HG03558 (cell line): Measurements from ENCODE around the gene KIF26B.
"Not testable (repeated sequence)": the region's sequence is repeated elsewhere in the genome, so short reads cannot be mapped to it uniquely, and the experiment has no call there.

Experiments used
- ATAC-seq: cut with Tn5 transposase; IDR thresholded peaks from one replicate; pipeline ENCODE4 v1.9.1; 2021; ENCODE audit warnings: moderate number of reproducible peaks; ENCODE audit not compliant: unreplicated experiment; ENCODE audit errors: extremely low read depth

KIF26B gene

DNA sequence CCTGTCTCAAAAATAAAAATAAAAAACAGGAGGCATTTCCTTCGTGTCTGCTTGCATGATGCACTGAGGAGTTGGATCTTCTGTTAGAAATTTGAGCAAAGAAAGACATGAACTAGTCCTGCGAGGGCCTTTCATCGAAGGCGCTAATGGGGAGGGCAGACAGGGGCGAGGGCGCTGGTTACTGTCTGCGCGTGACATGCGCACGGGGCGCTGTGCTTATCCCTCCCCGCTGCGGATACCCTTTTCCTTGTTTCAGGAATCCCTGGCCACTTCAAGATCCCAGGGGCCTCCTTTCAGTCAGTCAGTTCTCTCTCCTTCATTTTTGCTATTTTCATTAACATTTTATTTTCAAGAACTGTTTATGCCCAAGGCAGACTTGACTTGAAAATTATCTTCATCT lies 545.8 kb downstream of the KIF26B start:
- ATAC-seq = no peak

DNA sequence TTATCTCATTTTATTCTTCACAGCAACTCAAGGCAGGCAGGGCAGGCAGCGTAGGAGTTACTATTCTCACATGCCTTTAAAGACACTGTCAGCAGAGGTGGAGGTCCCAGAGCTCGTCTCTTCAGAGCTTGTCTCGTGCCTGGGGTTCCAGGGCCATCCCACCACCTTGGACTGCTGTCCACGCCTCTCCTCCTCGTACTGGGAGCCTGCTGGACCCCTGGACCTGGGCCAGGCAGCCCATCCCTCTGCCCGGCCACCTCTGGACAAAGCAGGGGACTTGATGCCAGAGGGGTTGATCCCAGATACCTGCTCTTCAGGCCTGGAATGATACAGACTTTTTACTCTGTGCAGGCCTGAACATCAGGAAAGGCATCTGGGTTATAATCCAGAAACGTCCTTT lies 546.8 kb downstream of the KIF26B start:
- ATAC-seq = no peak

DNA sequence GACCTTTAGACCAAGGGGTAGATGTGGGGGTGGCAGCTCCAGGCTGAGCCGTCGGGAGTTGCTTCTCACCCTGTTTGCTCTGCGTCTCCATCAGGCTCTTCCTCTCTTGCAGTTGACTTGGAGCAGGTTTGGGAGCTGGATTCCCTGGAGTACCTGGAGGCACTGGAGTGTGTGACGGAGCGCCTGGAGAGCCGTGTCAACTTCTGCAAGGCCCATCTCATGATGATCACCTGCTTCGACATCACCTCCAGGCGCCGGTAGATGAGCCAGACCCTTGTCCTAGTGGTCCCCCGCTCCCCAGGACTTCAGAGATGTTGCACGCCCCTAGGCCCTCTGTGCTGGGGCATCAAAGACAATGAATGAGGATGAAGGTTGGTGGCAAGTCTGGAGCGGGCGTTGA lies 547.6 kb downstream of the KIF26B start:
- no peak for ATAC-seq

DNA sequence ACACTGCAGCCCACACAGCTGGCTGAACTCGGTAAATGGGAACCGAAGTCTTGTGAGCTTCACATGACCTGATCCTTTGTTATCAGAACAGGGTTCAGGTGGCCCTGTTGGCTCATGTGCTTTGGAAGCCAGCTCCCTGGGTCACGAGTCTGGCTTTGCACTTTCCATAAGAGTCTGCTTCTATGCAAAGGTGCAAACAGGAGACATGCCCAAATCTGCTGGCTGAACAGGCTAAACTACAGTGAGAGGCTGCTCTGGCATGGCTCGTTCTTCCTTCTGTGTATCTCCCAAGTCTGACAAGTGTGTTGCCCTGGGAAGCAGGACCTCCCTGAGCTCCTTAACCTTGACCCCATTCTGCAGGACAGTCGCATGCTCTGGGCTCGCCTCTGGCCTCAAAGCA lies 549.6 kb downstream of the KIF26B start:
- no peak for ATAC-seq

DNA sequence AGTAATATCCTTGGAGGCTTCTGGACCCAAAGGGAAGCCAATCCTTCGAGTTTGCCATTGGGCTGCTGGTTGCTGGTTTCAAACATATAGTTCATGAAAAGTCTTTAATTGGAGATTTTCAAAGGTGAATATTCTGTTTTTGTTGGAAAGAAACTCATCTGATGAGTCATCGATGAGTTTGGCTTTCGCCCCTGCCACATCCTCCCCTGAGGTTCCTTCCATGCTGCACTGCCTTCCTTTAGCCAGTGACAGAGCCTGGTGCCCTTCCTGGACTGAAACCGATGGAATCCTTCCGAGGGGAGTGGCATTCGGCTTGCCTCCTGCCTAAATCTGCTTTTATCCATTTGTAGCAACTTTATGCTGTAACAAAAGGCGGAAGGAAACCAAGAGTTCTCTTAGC lies 550.0 kb downstream of the KIF26B start:
- ATAC-seq = no peak

DNA sequence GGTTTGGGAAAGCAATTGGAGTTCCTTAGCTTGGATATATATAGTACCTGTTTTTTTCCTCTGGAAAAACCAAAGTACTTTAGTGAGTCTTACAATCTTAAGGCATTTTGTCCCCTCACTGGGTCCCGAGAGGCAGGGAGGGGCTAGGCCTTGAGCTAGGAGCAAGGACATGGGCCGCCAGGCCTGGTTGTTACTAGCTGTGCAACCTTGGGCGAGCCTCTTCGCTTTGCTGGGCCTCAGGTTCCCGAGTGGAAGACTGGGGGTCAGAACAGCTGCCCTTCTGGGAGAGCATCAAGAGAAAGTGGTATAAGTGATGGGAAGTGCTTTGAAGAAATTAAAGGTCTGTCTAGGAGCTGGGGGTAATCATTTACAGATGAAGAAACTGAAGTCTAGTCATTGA lies 553.2 kb downstream of the KIF26B start:
- no peak for ATAC-seq

DNA sequence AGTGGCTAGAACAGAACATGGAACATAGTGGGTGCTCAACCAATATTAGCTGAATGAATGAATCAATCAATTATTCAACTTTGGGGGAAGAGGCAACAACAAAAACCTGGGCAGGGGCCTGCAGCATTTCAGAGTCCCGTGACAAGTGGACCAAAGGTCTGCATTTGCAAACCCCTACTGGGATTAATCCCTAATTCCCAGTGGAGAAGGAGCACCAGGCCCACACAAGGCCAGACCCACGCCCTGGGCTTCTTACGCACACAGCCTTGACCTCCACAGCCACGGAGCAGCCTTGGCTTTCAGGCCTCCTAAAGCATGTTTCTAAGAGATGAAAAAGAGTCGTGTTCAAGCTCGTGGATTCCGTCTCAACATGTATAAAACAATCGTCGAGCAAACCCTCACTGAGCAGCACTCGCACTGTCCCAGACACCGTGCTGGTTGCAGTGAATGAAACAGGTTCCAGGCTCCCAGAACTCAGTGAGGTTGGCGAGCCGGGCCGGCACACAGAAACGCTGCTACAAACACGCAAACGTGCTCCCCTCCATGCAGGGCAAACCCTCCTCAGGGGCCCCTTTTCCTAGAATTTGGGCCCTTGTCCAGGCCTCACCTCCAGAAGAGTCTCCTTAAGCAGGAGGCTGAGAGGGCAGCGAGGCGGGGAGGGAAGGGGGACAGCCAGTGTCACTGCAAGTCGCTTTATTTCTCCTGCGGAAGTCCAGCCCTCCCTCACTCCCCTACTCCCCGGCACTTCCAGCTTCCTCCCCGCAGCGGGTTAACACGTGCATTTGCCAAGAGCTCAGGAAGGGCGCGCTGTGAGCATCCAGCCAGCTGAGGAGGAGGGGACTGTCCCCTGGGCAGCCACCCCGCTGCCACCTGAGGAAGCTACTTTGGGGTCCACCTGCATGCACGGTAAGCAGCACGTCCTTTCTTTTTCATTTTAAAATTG lies 556.4 kb downstream of the KIF26B start:
- no peak for ATAC-seq

DNA sequence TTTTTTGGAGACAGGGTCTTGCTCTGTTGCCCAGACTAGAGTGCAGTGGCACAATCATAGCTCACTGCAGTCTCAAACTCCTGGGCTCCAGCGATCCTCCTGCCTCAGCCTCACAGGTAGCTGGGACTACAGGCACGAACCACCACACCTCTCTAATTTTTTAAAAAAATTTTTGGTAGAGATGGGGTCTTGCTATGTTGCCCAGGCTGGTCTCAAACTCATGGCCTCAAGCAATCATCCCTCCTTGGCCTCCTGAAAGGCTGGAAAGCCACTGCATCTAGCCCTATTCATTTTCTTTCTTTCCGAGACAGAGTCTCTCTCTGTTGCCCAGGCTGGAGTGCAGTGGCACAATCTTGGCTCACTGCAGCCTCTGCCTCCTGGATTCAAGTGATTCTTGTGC lies 559.2 kb downstream of the KIF26B start:
- not testable (repeated sequence) for ATAC-seq

DNA sequence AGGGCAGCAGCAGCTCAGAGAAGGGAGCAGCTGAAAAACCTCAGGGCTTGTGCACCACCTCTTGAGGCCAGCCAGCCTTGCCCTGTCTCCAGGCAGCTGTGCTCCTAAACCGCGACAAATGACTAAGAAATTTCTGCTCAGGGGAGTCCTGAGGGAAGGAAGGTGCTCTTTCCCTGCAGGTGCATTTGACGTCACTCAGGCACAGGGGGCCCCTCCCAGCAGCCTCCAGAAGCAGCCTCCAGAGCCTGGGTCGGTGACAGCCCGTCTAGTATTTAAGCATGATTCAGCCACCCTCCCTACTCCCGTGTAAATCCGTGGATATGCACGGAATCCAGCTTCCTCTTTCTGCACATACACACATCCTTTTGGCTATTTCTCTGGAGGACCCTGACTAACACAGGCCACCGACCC lies 560.5 kb downstream of the KIF26B start:
- no peak for ATAC-seq

DNA sequence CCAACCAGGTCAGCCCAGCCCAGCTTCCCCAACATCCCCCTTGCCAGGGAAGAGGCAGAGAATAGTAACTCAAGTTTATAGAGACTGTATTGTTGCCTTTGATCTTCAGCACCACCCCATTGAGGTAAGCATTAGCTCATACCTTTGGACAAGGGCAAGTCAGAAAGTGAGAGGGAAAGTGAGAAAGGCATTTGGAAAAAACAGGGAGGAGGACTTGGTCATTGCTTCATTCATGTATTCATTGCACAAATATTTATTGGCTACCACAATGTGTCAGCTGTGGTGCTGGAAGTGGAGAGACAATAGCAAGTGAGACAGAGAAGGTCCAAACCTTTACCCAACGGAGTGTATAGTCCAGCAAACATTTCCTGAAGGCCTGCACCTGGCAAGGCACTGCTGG lies 561.2 kb downstream of the KIF26B start:
- ATAC-seq = no peak

DNA sequence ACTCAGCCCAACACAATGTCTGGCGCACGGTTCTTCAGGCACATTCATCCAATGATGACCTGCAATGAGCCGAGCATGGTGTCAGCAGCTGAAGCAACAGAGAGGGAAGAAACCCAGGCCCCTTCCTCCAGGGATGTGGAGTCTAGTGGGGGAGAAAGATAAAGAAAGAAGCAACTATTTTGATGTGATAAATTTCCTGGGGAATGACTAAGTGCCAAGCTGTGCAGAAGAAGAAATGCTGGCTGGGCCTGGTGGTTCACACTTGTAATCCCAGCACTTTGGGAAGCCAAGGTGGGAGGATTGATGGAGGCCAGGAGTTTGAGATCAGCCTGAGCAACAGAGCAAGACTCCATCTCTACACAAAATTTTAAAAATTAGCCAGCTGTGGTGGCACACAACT lies 561.8 kb downstream of the KIF26B start:
- ATAC-seq = no peak

DNA sequence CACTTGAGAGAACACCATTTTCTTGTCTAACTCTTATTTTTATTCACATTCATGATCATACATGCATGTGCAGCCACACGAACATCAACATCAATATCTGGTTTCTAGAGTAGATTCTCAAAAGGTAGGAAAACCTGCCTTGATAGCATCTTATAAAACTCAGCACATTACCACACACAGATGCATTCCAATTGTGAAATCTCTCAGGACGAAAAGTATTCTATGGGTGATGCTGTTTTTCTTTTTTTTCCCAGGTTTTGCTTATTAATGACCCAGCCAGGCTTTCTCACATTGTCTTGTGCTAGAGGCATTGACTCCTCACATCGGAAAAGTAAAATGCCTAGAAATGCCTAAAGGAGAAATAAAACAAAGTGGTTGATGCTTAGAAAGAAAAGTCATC lies 562.8 kb downstream of the KIF26B start:
- no peak for ATAC-seq

DNA sequence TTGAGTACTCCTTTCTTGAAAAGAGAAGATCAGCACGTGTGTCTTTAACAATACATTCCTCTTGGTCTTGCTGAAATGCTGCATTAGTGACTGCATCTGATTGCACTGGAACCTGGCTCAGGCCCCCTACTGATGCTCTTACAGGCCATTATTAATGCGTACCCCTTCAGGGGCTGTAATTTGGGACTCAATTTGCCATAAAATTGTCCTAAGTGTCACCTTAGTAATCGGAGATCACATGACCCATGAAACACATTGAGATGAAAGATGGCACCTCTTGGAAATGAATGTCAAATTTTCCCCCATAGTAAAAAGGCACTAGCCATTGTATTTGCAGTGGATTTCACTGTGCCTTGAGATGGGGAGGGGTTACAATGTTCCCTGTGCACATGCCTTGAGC lies 563.3 kb downstream of the KIF26B start:
- no peak for ATAC-seq

DNA sequence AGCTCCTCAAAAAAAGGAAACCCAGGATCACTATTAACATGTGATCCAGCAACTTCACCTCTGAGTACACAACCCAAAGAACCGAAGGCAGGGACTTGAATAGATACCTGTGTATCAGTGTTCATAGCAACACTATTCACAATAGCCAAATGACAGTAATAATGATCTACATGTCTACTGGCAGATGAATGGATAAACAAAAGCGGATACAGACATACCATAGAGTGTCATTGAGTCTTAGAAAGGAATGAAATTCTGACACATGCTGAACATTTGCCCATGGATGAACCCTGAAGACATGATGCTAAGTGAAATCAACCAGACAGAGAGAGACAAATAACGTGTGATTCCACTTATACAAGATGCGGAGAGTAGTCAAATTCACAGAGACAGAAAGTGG lies 564.2 kb downstream of the KIF26B start:
- no peak for ATAC-seq

DNA sequence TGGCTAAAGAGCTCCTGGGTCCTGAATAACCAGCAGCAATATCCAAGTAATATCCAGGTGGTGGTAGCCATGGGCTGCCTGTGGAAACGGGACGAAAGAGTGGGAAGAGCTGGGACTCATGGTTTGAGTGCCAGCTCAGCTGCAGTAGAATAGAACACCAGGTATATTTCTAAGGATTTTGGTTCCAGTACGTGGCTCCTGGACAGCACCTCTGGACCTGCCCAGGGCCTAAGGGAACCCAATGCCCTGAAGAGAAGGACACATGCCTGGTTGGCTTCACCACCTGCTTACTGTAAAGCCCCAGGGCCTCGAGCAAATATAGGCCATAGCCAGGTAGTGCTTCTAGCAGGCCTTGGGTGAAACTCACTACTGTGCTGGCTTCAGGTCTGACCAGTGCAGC lies 566.7 kb downstream of the KIF26B start:
- ATAC-seq = no peak

DNA sequence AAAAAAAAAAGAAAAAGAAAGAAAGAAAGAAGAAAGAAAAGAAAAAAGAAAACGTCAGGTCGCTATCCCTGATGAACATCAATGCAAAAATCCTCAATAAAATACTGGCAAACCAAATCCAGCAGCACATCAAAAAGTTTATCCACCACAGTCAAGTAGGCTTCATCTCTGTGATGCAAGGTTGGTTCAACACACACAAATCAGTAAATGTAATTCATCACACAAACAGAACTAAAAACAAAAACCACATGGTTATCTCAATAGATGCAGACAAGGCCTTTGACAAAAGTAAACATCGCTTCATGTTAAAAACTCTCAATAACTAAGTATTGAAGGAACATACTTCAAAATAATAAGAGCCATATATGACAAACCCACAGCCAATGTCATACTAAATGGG lies 573.2 kb downstream of the KIF26B start:
- ATAC-seq = not testable (repeated sequence)

DNA sequence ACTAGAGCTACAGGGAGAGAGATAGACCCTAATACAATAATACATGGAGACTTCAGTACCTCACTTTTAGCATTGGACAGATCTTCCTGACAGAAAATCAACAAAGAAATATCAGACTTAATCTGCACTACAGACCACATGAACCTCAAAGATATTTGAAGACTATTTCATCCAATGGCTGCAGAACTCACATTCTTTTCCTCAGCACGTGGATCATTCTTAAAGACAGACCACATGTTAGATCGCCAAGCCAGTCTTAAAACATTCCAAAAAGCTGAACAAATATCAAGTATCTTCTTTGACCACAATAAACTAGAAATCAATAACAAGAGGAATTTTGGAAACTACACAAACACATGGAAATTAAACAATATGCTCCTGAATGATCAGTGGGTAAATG lies 576.0 kb downstream of the KIF26B start:
- no peak for ATAC-seq

DNA sequence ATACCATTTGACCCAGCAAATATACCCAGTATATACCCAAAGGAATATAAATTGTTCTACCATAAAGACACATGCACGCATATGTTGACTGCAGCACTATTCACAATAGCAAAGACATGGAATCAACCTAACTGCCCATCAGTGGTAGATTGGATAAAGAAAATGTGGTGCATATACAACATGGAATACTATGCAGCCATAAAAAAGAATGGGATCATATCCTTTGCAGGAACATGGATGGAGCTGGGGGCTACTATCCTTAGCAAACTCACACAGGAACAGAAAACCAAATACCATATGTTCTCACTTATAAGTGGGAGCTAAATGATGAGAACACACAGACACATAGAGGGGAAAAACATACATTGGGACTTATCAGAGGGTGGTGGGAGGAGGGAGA lies 585.6 kb downstream of the KIF26B start:
- not testable (repeated sequence) for ATAC-seq

DNA sequence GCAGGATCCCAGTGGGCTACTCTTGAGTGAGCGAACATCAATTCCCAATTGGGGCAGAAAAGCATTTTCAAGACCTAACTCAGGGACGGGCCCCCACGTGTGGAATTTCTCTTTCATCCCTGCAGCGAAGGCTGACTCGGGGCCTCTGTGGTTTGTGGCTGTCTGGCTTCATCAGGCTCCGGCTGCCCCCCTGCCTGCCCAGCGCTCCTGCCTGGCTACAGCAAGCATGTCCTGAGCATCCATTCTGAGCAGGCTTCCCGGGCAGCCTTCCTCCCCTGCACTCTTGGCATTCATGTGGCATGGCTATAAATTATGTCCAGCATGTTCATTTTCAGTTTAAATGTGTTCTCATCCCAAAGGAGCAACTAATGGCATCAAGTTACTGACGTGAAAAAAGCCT lies 588.1 kb downstream of the KIF26B start:
- ATAC-seq = no peak

DNA sequence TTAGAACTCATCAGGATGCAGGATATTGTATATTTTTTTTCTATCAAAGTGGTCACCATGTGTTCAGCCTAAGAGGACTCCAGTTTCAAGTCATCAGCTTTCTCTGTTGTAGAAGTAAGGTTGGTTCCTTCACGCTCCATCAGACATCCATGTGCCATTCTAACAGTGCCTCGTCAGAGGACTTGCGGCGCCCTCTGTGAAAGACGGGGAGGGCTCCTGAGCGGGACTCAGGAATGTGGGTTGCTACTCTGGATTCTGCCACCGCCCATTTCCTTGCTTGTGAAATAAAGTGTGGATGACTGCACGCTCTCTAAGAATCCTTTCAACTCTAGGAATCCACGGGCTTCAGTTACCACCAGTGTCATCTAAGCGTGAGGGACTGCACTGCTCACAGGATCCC lies 593.5 kb downstream of the KIF26B start:
- no peak for ATAC-seq

DNA sequence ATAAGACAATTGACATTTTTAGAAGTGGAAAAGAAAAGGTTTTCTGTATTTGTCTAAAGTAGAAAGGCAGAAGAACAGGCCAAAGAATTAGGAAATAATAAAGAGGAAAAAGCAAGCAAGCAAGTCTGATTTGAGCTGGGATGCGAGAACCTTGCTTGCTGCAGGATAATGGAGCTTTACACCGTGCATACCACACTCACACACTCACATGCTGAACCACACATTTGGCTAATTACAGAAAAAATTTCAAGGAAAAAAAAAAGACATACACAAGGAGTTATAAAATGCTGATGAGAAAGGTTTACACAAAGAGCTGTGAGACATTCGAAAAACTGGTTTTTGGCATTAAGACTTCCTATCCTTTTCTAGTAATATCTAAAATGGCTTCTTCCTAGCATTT lies 593.9 kb downstream of the KIF26B start:
- no peak for ATAC-seq

DNA sequence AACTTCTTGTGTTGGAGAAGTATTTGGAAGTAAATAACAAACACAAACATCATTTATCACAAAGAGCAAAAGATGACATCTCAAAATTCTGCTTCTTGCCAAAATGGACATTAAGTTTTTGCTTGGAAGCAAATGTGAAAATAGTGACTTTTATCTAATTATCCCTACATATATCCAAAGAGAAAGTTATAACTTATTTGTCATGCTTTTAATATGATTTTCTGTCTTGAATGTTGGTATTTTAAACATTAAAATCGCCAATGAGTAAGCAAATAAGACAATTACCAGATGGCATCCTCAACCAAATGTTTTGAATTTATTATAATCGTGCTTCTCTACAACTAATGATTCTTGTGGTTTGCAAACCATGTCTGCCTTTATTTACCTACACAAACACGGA lies 594.3 kb downstream of the KIF26B start:
- ATAC-seq = no peak
